ENCODE results near the gene GCK. TPM values are rescaled to one million over a fixed set of nuclear protein-coding genes. Genes with fewer than 3 reads are reported as not detected.

GCK gene
- total and polyA plus RNA-seq, 2 of the 13 experiments (the other 11 are each of a cell fraction or from before 2014, with no cell fraction given): not detected

DNA sequence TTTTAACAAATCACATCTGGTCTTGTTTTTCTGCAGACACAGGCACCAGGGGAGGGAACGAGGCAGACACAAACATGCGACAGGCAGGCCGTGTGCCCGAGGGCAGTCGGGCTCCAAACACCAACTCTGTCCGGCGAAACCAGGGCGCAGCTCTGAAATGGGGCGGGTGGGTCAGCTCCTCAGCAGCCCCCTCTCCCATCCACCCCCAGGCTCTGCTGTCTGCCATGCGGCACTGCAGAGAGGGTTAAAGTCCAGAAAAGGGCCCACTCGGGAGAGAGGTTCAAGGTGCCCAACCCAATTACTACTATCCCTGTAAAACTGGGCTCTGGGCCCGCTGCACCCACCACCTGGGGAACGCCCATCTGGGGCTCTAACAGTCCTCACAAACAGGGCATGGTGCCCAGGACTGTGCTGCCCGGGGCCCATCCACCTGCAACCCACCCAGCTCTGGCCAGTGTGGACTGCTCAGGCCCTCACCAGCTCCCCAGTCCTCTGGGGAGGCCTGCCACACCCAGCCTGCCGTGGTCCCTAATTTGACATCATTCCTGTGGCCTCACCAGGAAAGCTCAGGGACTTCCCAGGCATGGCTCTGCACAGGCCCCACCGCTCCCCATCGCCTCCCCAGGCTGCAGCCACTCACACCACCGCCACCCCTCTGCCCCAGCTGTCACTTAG lies 30.3 kb upstream of the GCK start:
- POLR2A ChIA-PET: interaction anchor here (0.8 kb wide), 1 partner anchor 19 kb away, joined by 4 read pairs; the partner anchor contains the start of gene YKT6
- intact Hi-C loops (cut with micrococcal nuclease; ENCODE audit: unreplicated experiment): no loop called here
- TF ChIP-seq HDAC6 (IDR thresholded peaks at IDR 0.05; ENCODE audit: low read depth, low read length) (no peak), FOXK2 (IDR thresholded peaks at IDR 0.05) (no peak), POLR2AphosphoS5 (IDR thresholded peaks at IDR 0.05; ENCODE audit: low read depth, low read length) (no peak), ZNF326 (CRISPR knock-in tag; IDR thresholded peaks at IDR 0.05; ENCODE audit: borderline replicate concordance) (no peak), NFKBIZ (CRISPR knock-in tag; IDR thresholded peaks at IDR 0.05) (no peak), SPEN (CRISPR knock-in tag; IDR thresholded peaks at IDR 0.05; ENCODE audit: low read depth) (no peak), ZFP62 (CRISPR knock-in tag; IDR thresholded peaks at IDR 0.05) (no peak), SRSF9 (IDR thresholded peaks at IDR 0.05; ENCODE audit: borderline replicate concordance, insufficient read depth, low read depth, low read length, poor library complexity, severe bottlenecking) (no peak)
- TF ChIP-seq, protein P1, sequence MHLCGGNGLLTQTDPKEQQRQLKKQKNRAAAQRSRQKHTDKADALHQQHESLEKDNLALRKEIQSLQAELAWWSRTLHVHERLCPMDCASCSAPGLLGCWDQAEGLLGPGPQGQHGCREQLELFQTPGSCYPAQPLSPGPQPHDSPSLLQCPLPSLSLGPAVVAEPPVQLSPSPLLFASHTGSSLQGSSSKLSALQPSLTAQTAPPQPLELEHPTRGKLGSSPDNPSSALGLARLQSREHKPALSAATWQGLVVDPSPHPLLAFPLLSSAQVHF (CRISPR knock-in tag; IDR thresholded peaks at IDR 0.05): no peak
- TF ChIP-seq, protein P2, sequence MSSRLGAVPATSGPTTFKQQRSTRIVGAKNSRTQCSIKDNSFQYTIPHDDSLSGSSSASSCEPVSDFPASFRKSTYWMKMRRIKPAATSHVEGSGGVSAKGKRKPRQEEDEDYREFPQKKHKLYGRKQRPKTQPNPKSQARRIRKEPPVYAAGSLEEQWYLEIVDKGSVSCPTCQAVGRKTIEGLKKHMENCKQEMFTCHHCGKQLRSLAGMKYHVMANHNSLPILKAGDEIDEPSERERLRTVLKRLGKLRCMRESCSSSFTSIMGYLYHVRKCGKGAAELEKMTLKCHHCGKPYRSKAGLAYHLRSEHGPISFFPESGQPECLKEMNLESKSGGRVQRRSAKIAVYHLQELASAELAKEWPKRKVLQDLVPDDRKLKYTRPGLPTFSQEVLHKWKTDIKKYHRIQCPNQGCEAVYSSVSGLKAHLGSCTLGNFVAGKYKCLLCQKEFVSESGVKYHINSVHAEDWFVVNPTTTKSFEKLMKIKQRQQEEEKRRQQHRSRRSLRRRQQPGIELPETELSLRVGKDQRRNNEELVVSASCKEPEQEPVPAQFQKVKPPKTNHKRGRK (CRISPR knock-in tag; IDR thresholded peaks at IDR 0.05): no peak
- H2AFZ ChIP-seq (ENCODE audit: low read length): no peak overlapping the region
- H3K4me2 ChIP-seq (ENCODE audit: low read depth, low read length): no peak overlapping the region
- BruUV-seq (replicated peaks): no TSS peak
- H4K20me1 ChIP-seq (ENCODE audit: insufficient read depth, low read length): no peaks in the 10 kb centered on the region
- H3K9ac ChIP-seq (ENCODE audit: insufficient read depth, low read depth, low read length): no peak overlapping the region
- H3K27ac ChIP-seq (ENCODE audit: extremely low read length, insufficient read depth, low read length): no peak overlapping the region
- H3K27me3 ChIP-seq (ENCODE audit: control insufficient read depth in 1 of 2, insufficient read depth in 2 of 2, low read length in 2 of 2): peaks cover 4 to 23% of the 10 kb centered on the region in 2 experiments; a peak in 4 of 5 replicates
- in situ Hi-C loops (cut with HindIII; ENCODE audit: extremely low pct_ligation_motif_present, low pct_unique_long_range_greater_than_20kb): no loop called here
- 63% methylated on average over 15 of the region's 18 CpGs for WGBS (ENCODE audit: low lambda C conversion rate)
- no peaks in the 10 kb centered on the region for H3K9me3 ChIP-seq (ENCODE audit: low read length)
- FAIRE-seq (no peak), ATAC-seq (no peak), DNase-seq (ENCODE audit: low spot score) (no peak)
- peaks cover 40% of the 10 kb centered on the region for H3K4me1 ChIP-seq (ENCODE audit: insufficient read depth, low read length)
- H3K79me2 ChIP-seq (ENCODE audit: insufficient read depth, low read length): no peaks in the 10 kb centered on the region
- no peak overlapping the region for H3K4me3 ChIP-seq (replicated peaks in 1 of 3; ENCODE audit: insufficient read depth in 1 of 3, low read depth in 2 of 3, low read length in 3 of 3)
- CTCF ChIA-PET (ENCODE audit: low intra/inter-chr PET ratio, low total read pairs): no interaction called here
- H3K36me3 ChIP-seq (replicated peaks in 1 of 2; ENCODE audit: control insufficient read depth in 1 of 2, insufficient read depth in 2 of 2, low read length in 2 of 2): no peaks in the 10 kb centered on the region

Measured in HepG2 (cell line).